OCI-LY1 (cell line): ENCODE data around the gene GRK2.

Experiments
- CTCF ChIP-seq: fragments of 200-600 bp; sonication (generic), shearing (Covaris generic); IDR thresholded peaks from 2 replicates; pipeline ENCODE4 v1.5.1; 2017; ENCODE audit warnings: mild to moderate bottlenecking, antibody characterized with exemption, low read length, moderate library complexity, mixed read lengths
- EZH2 ChIP-seq: fragments of 200-600 bp; sonication (generic), shearing (Covaris generic); IDR thresholded peaks from 2 replicates; pipeline ENCODE4 v1.8.0; 2017; ENCODE audit warnings: borderline replicate concordance, mixed run types, mild to moderate bottlenecking, antibody characterized with exemption, low read length, moderate library complexity, mixed read lengths

- TF ChIP-seq CTCF = no peak
- no peak for TF ChIP-seq EZH2
Measured at GRCh38 chr11:67316882-67317204, 50.6 kb downstream of the GRK2 start.
